IMR-90 (cell line): Measurements from ENCODE around the gene SLC25A11. TPM values are rescaled to one million over a fixed set of nuclear protein-coding genes. Genes with fewer than 3 reads are reported as not detected.

ENCODE experiments used
- ATAC-seq: fragments of 200-7000 bp; cut with Tn5 transposase; 2 replicates; pipeline ENCODE4 v1.9.1; 2020; ENCODE audit warnings: low read depth, mild to moderate bottlenecking, moderate library complexity
- BruUV-seq: library from RNA; stranded (reverse); fragments of 400-500 nt; replicated peaks from 2 replicates; lab custom pipeline; 2021; lab: Mats Ljungman, UMichigan
- CTCF ChIA-PET: fragments of 300-600 bp; formaldehyde crosslinking; extraction: SDS; loops from one replicate; lab custom pipeline; 2021; ENCODE audit warnings: antibody characterized with exemption; lab: Yijun Ruan, JAX
- POLR2A ChIA-PET: fragments of 300-600 bp; sonication (Branson Sonifier 250); formaldehyde crosslinking; loops from one replicate; lab custom pipeline; 2022; ENCODE audit warnings: antibody characterized with exemption; ENCODE audit not compliant: unreplicated experiment; lab: Charles Lee
- DNase-seq: peaks from one replicate; pipeline ENCODE4 v3.0.0; 2013
- H2AFZ ChIP-seq: replicated peaks from 2 replicates; pipeline ENCODE3; 2013; ENCODE audit warnings: low read length, mild to moderate bottlenecking; ENCODE audit not compliant: poor library complexity
- H2AK5ac ChIP-seq: 2 replicates; pipeline ENCODE4 v1.6.1; 2013; ENCODE audit warnings: low read depth, low read length, inconsistent platforms
- H2AK9ac ChIP-seq: replicated peaks from 2 replicates; pipeline ENCODE3; 2013; ENCODE audit warnings: mild to moderate bottlenecking, low read depth, low read length, moderate library complexity; ENCODE audit not compliant: poor library complexity
- H2BK120ac ChIP-seq: 2 replicates; pipeline ENCODE4 v1.6.1; 2013; ENCODE audit warnings: low read depth, low read length, inconsistent platforms
- H2BK15ac ChIP-seq: 3 replicates; pipeline ENCODE4 v1.6.1; 2013; ENCODE audit warnings: low read depth, low read length, inconsistent platforms
- H2BK20ac ChIP-seq: 2 replicates; pipeline ENCODE4 v1.6.1; 2013; ENCODE audit warnings: low read depth, mild to moderate bottlenecking, inconsistent platforms, low read length, moderate library complexity
- H2BK5ac ChIP-seq: 2 replicates; pipeline ENCODE4 v1.6.1; 2013; ENCODE audit warnings: mild to moderate bottlenecking, low read depth, low read length, inconsistent platforms; ENCODE audit not compliant: poor library complexity, severe bottlenecking
- H3K14ac ChIP-seq: replicated peaks from 2 replicates; pipeline ENCODE4 v1.6.1; 2013; ENCODE audit warnings: low read depth, low read length, inconsistent platforms
- H3K18ac ChIP-seq: 2 replicates; pipeline ENCODE4 v1.6.1; 2013; ENCODE audit warnings: low read depth, low read length, control low read depth
- H3K23ac ChIP-seq: 2 replicates; pipeline ENCODE4 v1.6.1; 2013; ENCODE audit warnings: low read depth, low read length, inconsistent platforms
- H3K27ac ChIP-seq: 2 replicates; pipeline ENCODE4 v1.5.1; 2013; ENCODE audit warnings: mild to moderate bottlenecking, control low read depth, low read length; ENCODE audit not compliant: insufficient read depth
- H3K27me3 ChIP-seq: 2 replicates; pipeline ENCODE4 v1.6.1; 2013; ENCODE audit warnings: low read length; ENCODE audit not compliant: control insufficient read depth, insufficient read depth
- H3K36me3 ChIP-seq: 2 replicates; pipeline ENCODE4 v1.6.1; 2013; ENCODE audit warnings: low read length, mixed read lengths; ENCODE audit not compliant: control insufficient read depth, insufficient read depth
- H3K4ac ChIP-seq: 2 replicates; pipeline ENCODE4 v1.6.1; 2013; ENCODE audit warnings: low read depth, low read length, inconsistent platforms
- H3K4me1 ChIP-seq: 2 replicates; pipeline ENCODE4 v1.6.1; 2013; ENCODE audit warnings: low read length, mixed read lengths; ENCODE audit not compliant: control insufficient read depth, insufficient read depth
- H3K4me2 ChIP-seq: 2 replicates; pipeline ENCODE4 v1.6.1; 2013; ENCODE audit warnings: low read depth, mild to moderate bottlenecking, control low read depth, low read length, moderate library complexity
- H3K4me3 ChIP-seq: 2 replicates; pipeline ENCODE4 v1.5.1; 2013; ENCODE audit warnings: low read depth, mild to moderate bottlenecking, control low read depth, low read length, moderate library complexity; ENCODE audit not compliant: insufficient read depth
- H3K56ac ChIP-seq: 2 replicates; pipeline ENCODE4 v1.6.1; 2013; ENCODE audit warnings: low read length, inconsistent platforms; ENCODE audit not compliant: insufficient read depth; ENCODE audit errors: extremely low read depth
- H3K79me1 ChIP-seq, 2 experiments: 2 replicates each; pipeline ENCODE4 v1.6.1; 2013; ENCODE audit warnings: low read length in 2 of 2, inconsistent platforms in 1 of 2, low read depth in 1 of 2
- H3K9ac ChIP-seq: 2 replicates; pipeline ENCODE4 v1.6.1; 2013; ENCODE audit warnings: low read depth, low read length, control low read depth
- H3K9me1 ChIP-seq: 2 replicates; pipeline ENCODE4 v1.6.1; 2013; ENCODE audit warnings: low read length, inconsistent platforms; ENCODE audit not compliant: insufficient read depth
- H3K9me3 ChIP-seq: 2 replicates; pipeline ENCODE4 v1.6.1; 2013; ENCODE audit warnings: low read length; ENCODE audit not compliant: control insufficient read depth, insufficient read depth
- H4K20me1 ChIP-seq: 2 replicates; pipeline ENCODE4 v1.6.1; 2013; ENCODE audit warnings: low read length, inconsistent platforms; ENCODE audit not compliant: insufficient read depth
- H4K5ac ChIP-seq: 2 replicates; pipeline ENCODE4 v1.6.1; 2013; ENCODE audit warnings: mild to moderate bottlenecking, low read depth, low read length, control low read depth
- H4K8ac ChIP-seq, 2 experiments: 2 replicates each; pipeline ENCODE4 v1.6.1; 2013; ENCODE audit warnings: low read depth in 2 of 2, low read length in 2 of 2, control low read depth in 1 of 2, inconsistent platforms in 1 of 2
- H4K91ac ChIP-seq: 2 replicates; pipeline ENCODE4 v1.6.1; 2013; ENCODE audit warnings: low read depth, low read length, inconsistent platforms; ENCODE audit not compliant: insufficient read depth
- BHLHE40 ChIP-seq: fragments of 150-350 bp; IDR thresholded peaks from 2 replicates; pipeline ENCODE4 v1.6.1; 2016; ENCODE audit warnings: mild to moderate bottlenecking, low read depth, low read length
- CEBPB ChIP-seq: IDR thresholded peaks from 2 replicates; pipeline ENCODE4 v1.6.1; 2012; ENCODE audit warnings: low read depth, low read length, improper control_type of control experiment
- CHD1 ChIP-seq: IDR thresholded peaks from 2 replicates; pipeline ENCODE4 v1.6.1; 2012; ENCODE audit warnings: low read depth, low read length, improper control_type of control experiment
- ELK1 ChIP-seq: fragments of 150-350 bp; IDR thresholded peaks from 2 replicates; pipeline ENCODE4 v1.6.1; 2016; ENCODE audit warnings: low read depth, mild to moderate bottlenecking, low read length, moderate library complexity, borderline replicate concordance
- FOS ChIP-seq: fragments of 150-350 bp; IDR thresholded peaks from 2 replicates; pipeline ENCODE4 v1.6.1; 2016; ENCODE audit warnings: low read depth, low read length
- MAFK ChIP-seq: IDR thresholded peaks from 2 replicates; pipeline ENCODE4 v1.6.1; 2012; ENCODE audit warnings: low read depth, low read length, improper control_type of control experiment
- MAZ ChIP-seq: IDR thresholded peaks from 2 replicates; pipeline ENCODE4 v1.6.1; 2012; ENCODE audit warnings: low read depth, mild to moderate bottlenecking, low read length, improper control_type of control experiment, moderate library complexity, borderline replicate concordance
- MXI1 ChIP-seq: IDR thresholded peaks from 2 replicates; pipeline ENCODE4 v1.6.1; 2012; ENCODE audit warnings: low read depth, mild to moderate bottlenecking, low read length, moderate library complexity, borderline replicate concordance
- NFE2L2 ChIP-seq: fragments of 150-350 bp; IDR thresholded peaks from 2 replicates; pipeline ENCODE4 v1.6.1; 2016; ENCODE audit warnings: low read depth, mild to moderate bottlenecking, low read length
- POLR2A ChIP-seq: IDR thresholded peaks from 2 replicates; pipeline ENCODE4 v1.6.1; 2012; ENCODE audit warnings: mild to moderate bottlenecking, low read depth, low read length
- RAD21 ChIP-seq: IDR thresholded peaks from 2 replicates; pipeline ENCODE4 v1.6.1; 2012; ENCODE audit warnings: low read length, improper control_type of control experiment
- RCOR1 ChIP-seq: IDR thresholded peaks from 2 replicates; pipeline ENCODE4 v1.6.1; 2012; ENCODE audit warnings: mild to moderate bottlenecking, low read length, improper control_type of control experiment; ENCODE audit not compliant: insufficient replicate concordance
- RFX5 ChIP-seq: IDR thresholded peaks from 2 replicates; pipeline ENCODE4 v1.8.0; 2012; ENCODE audit warnings: low read depth, mild to moderate bottlenecking, low read length, moderate library complexity
- SMC3 ChIP-seq: fragments of 150-350 bp; IDR thresholded peaks from 2 replicates; pipeline ENCODE4 v1.6.1; 2016; ENCODE audit warnings: low read depth, mild to moderate bottlenecking, antibody characterized with exemption, low read length, moderate library complexity
- WGBS, 2 experiments: methylation state at CpG; one replicate each; pipeline versions ENCODE4 v1.1.5 to v1.1.7; 2013; ENCODE audit warnings: missing lambda C conversion rate in 2 of 2; ENCODE audit not compliant: insufficient read length in 1 of 2; ENCODE audit errors: extremely low coverage in 2 of 2; 5-methylcytosine and 5-hydroxymethylcytosine counted together
- dilution Hi-C: fragments of 300-500 bp; cut with HindIII; formaldehyde crosslinking; loops from one replicate; pipeline ENCODE4 v1.14.3; 2018; ENCODE audit warnings: low sequenced_read_pairs; ENCODE audit not compliant: unreplicated experiment
- in situ Hi-C: fragments of 300-500 bp; cut with MboI; formaldehyde crosslinking; loops from 3 replicates; pipeline ENCODE4 v1.14.3; 2019; ENCODE audit warnings: low sequenced_read_pairs, inconsistent platforms, mixed read lengths
- intact Hi-C: fragments of 100-400 bp; cut with micrococcal nuclease; formaldehyde crosslinking; loops from 2 replicates; pipeline ENCODE4 v1.10.0; 2022
- polyA plus RNA-seq, 3 experiments: library from polyadenylated mRNA; depleted of rRNA; stranded (reverse); fragments of >200 nt; gene quantifications; 2 replicates each; pipeline ENCODE4 v1.2.3, GENCODE V29; 2012; ENCODE audit warnings: low replicate concordance in 1 of 3
- total RNA-seq: library from RNA; depleted of rRNA; stranded (reverse); fragments of >200 nt; gene quantifications from 2 replicates; pipeline ENCODE4 v1.2.3, GENCODE V29; 2012
- TF ChIP-seq, protein P1 (sequence below): conservative IDR thresholded peaks from 2 replicates; pipeline ENCODE4 v1.5.1; 2012; ENCODE audit warnings: mild to moderate bottlenecking, low read depth, low read length, improper control_type of control experiment

The SLC25A11 gene
- total and polyA plus RNA-seq, 2 of the 4 experiments (the other 2 are of a cell fraction) = 35.0 to 62.2 TPM

GRCh38 chr17:4969047-4969550, 29.3 kb upstream of the SLC25A11 start:
- dilution Hi-C loops = no loop called here
- POLR2A ChIA-PET = interaction anchor here (1.4 kb wide), 1 partner anchor 10 kb away, joined by 4 read pairs; no protein-coding TSS in a partner anchor
- H3K27ac ChIP-seq = peak overlapping the region; percentile 79
- TF ChIP-seq, protein P1, sequence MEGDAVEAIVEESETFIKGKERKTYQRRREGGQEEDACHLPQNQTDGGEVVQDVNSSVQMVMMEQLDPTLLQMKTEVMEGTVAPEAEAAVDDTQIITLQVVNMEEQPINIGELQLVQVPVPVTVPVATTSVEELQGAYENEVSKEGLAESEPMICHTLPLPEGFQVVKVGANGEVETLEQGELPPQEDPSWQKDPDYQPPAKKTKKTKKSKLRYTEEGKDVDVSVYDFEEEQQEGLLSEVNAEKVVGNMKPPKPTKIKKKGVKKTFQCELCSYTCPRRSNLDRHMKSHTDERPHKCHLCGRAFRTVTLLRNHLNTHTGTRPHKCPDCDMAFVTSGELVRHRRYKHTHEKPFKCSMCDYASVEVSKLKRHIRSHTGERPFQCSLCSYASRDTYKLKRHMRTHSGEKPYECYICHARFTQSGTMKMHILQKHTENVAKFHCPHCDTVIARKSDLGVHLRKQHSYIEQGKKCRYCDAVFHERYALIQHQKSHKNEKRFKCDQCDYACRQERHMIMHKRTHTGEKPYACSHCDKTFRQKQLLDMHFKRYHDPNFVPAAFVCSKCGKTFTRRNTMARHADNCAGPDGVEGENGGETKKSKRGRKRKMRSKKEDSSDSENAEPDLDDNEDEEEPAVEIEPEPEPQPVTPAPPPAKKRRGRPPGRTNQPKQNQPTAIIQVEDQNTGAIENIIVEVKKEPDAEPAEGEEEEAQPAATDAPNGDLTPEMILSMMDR = no peak
- TF ChIP-seq NFE2L2 (no peak), SMC3 (no peak), FOS (peak; percentile 89), ELK1 (no peak), POLR2A (peak; percentile 77), CEBPB (peak; percentile 98), RAD21 (no peak), MAZ (no peak; the same call in none of the 2 replicates), BHLHE40 (peak; percentile 66), CHD1 (no peak), RCOR1 (no peak), RFX5 (no peak), MAFK (no peak), MXI1 (no peak)

More at GRCh38 chr17:4969047-4969550, 29.3 kb upstream of the SLC25A11 start:
- CTCF ChIA-PET = no interaction called here
- peak overlapping the region; percentile 100 for H3K4ac ChIP-seq
- peak; percentile 2 for ATAC-seq
- peak overlapping the region; percentile 91 for H2AFZ ChIP-seq
- peak overlapping the region; percentile 67; the same call in 2 of the 3 replicates for H2BK15ac ChIP-seq
- intact Hi-C loops (loop anchor here (5.0 kb wide), 1 partner anchor 62 kb away; no protein-coding TSS in a partner anchor), in situ Hi-C loops (no loop called here)
- peak; percentile 95 for DNase-seq
- H4K5ac ChIP-seq = peak overlapping the region; percentile 56
- peak overlapping the region; percentile 99 for H3K9ac ChIP-seq
- H3K56ac ChIP-seq = peak overlapping the region; percentile 99
- no CpG with 5 or more reads among the region's 15 CpGs for WGBS, 2 experiments
- peaks cover 3% of the 10 kb centered on the region; the same call in 1 of the 2 replicates for H4K20me1 ChIP-seq
- peak overlapping the region; percentile 99 for H4K91ac ChIP-seq
- H2AK9ac ChIP-seq = peak overlapping the region; percentile 100
- peak overlapping the region; percentile 71 for H2BK20ac ChIP-seq
- H3K9me3 ChIP-seq = no peaks in the 10 kb centered on the region
- peak overlapping the region; percentile 94 for H2BK5ac ChIP-seq
- no TSS peak for BruUV-seq
- H2AK5ac ChIP-seq = peak overlapping the region; percentile 100
- H3K14ac ChIP-seq = peak overlapping the region; percentile 83
- no peaks in the 10 kb centered on the region for H3K27me3 ChIP-seq
- peaks cover 21% of the 10 kb centered on the region for H3K9me1 ChIP-seq
- peaks cover 27% of the 10 kb centered on the region for H3K36me3 ChIP-seq
- H2BK120ac ChIP-seq = peak overlapping the region; percentile 85
- H3K79me1 ChIP-seq = peaks cover 18 to 66% of the 10 kb centered on the region in 2 experiments
- peak overlapping the region; percentile 39 for H3K4me3 ChIP-seq
- peak overlapping the region; percentile 54 for H3K4me2 ChIP-seq
- H3K4me1 ChIP-seq = peaks cover 14% of the 10 kb centered on the region
- peak overlapping the region; percentile 87 for H3K18ac ChIP-seq
- peak overlapping the region; percentile 88 for H3K23ac ChIP-seq
- peak overlapping the region; percentile 96 to 97 for H4K8ac ChIP-seq
